Measurements from ENCODE around the gene TOLLIP. TPM values are rescaled to one million over a fixed set of nuclear protein-coding genes. Genes with fewer than 3 reads are reported as not detected.

The TOLLIP gene
- total RNA-seq, 1 experiment from 2014 or later, result 32.3 TPM

DNA sequence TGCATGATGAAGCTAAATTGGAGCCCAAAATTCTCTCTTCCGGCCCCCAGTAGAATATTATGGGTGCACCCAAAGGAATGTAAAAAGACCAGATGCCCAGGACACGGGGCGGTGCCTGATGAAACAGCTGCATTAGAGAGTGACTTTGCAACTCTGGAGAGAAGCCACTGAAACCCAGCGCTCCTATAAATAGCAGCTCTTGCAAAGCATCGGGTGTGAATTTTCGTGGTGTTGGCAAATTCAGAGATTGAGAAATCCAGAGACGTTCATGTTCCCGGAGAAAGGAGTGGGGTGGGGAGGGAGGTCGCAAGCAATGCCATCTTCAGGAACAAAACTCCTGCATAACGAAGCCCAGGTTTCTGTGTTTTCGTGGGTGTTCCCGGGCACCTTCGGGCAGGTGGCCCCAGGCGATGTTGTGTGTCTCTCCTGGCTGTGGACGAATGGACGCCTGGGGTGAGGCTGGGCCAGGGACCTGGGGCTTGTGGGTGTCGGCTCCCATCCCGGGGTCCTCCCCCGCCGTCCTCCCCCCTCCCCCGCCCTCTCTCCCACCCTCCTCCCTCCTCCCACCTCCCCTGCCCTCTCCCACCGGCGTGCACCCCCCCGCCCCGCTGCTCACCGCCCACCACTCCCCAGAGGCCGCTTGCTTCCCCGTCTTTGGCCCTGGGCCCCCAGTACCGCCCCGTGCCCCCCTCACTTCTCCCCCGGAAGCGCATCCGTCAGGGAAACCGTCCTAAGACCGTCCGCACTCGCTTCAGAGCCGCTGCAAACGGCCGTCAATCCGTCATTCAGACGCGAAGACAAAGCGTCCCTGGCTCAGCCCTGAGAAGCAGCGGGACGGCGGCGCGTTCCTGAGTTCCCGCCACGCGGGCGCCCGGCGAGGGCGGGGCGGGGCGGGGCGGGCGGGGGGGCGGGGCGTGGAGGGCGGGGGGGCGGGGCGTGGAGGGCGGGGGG lies 26.7 kb upstream of the TOLLIP start:
- TF ChIP-seq, protein P1, sequence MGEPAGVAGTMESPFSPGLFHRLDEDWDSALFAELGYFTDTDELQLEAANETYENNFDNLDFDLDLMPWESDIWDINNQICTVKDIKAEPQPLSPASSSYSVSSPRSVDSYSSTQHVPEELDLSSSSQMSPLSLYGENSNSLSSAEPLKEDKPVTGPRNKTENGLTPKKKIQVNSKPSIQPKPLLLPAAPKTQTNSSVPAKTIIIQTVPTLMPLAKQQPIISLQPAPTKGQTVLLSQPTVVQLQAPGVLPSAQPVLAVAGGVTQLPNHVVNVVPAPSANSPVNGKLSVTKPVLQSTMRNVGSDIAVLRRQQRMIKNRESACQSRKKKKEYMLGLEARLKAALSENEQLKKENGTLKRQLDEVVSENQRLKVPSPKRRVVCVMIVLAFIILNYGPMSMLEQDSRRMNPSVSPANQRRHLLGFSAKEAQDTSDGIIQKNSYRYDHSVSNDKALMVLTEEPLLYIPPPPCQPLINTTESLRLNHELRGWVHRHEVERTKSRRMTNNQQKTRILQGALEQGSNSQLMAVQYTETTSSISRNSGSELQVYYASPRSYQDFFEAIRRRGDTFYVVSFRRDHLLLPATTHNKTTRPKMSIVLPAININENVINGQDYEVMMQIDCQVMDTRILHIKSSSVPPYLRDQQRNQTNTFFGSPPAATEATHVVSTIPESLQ (CRISPR knock-in tag; IDR thresholded peaks at IDR 0.05), result no peak
- TF ChIP-seq EMX1 (CRISPR knock-in tag; IDR thresholded peaks at IDR 0.05) (no peak), JAZF1 (CRISPR knock-in tag; IDR thresholded peaks at IDR 0.05) (no peak), IRF1 (CRISPR knock-in tag; IDR thresholded peaks at IDR 0.05) (no peak), FOXP1 (CRISPR knock-in tag; IDR thresholded peaks at IDR 0.05; ENCODE audit: borderline replicate concordance) (0 out of 2 replicates have a peak, but pooled peaks have one; percentile 4), MAX (CRISPR knock-in tag; IDR thresholded peaks at IDR 0.05) (0 out of 2 replicates have a peak, but pooled peaks have one; percentile 8), SP1 (CRISPR knock-in tag; conservative IDR thresholded peaks at IDR 0.05) (peak; percentile 25; the same call in 1 of the 2 replicates), TP53 (CRISPR knock-in tag; IDR thresholded peaks at IDR 0.05) (no peak), KAT7 (CRISPR knock-in tag; IDR thresholded peaks at IDR 0.05; ENCODE audit: borderline replicate concordance) (no peak), SMAD3 (CRISPR knock-in tag; IDR thresholded peaks at IDR 0.05; ENCODE audit: borderline replicate concordance) (no peak), AR (CRISPR knock-in tag; IDR thresholded peaks at IDR 0.05) (no peak), MLX (CRISPR knock-in tag; IDR thresholded peaks at IDR 0.05) (no peak), PRRX2 (CRISPR knock-in tag; IDR thresholded peaks at IDR 0.05) (no peak), AFF4 (CRISPR knock-in tag; IDR thresholded peaks at IDR 0.05; ENCODE audit: borderline replicate concordance) (no peak)
- TF ChIP-seq, protein P2, sequence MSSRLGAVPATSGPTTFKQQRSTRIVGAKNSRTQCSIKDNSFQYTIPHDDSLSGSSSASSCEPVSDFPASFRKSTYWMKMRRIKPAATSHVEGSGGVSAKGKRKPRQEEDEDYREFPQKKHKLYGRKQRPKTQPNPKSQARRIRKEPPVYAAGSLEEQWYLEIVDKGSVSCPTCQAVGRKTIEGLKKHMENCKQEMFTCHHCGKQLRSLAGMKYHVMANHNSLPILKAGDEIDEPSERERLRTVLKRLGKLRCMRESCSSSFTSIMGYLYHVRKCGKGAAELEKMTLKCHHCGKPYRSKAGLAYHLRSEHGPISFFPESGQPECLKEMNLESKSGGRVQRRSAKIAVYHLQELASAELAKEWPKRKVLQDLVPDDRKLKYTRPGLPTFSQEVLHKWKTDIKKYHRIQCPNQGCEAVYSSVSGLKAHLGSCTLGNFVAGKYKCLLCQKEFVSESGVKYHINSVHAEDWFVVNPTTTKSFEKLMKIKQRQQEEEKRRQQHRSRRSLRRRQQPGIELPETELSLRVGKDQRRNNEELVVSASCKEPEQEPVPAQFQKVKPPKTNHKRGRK (CRISPR knock-in tag; IDR thresholded peaks at IDR 0.05; ENCODE audit: borderline replicate concordance), result no peak
- TF ChIP-seq, protein P3, sequence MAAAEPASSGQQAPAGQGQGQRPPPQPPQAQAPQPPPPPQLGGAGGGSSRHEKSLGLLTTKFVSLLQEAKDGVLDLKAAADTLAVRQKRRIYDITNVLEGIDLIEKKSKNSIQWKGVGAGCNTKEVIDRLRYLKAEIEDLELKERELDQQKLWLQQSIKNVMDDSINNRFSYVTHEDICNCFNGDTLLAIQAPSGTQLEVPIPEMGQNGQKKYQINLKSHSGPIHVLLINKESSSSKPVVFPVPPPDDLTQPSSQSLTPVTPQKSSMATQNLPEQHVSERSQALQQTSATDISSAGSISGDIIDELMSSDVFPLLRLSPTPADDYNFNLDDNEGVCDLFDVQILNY (CRISPR knock-in tag; IDR thresholded peaks at IDR 0.05), result peak; percentile 74; the same call in 1 of the 2 replicates
- Mint-ChIP-seq H3K4me3 (peak overlapping the region; percentile 72), H3K27me3 (ENCODE audit: low read depth) (peaks cover 46% of the 10 kb centered on the region), H3K36me3 (peaks cover 7% of the 10 kb centered on the region), H3K9me3 (peaks cover 27% of the 10 kb centered on the region), H3K27ac (no peak overlapping the region), H3K4me1 (peaks cover 7% of the 10 kb centered on the region)
- ATAC-seq (peak; percentile 64), DNase-seq (ENCODE audit: low spot score) (peak; percentile 71)
- CTCF ChIA-PET, result interaction anchor here (0.5 kb wide), 1 partner anchor 47 kb away, joined by 3 read pairs; no protein-coding TSS in a partner anchor
- POLR2A ChIA-PET, result no interaction called here

Data from WTC11 (cell line).